ENCODE data around the gene HDAC4. TPM values are rescaled to one million over a fixed set of nuclear protein-coding genes. Genes with fewer than 3 reads are reported as not detected.

The HDAC4 gene
- total RNA-seq, 1 experiment from 2014 or later: 61.5 TPM

- POLR2A ChIA-PET (ENCODE audit: unreplicated experiment): no interaction called here
- Histone ChIP-seq H3K4me2 (no peak overlapping the region), H3K27ac (no peak overlapping the region), H3K36me3 (ENCODE audit: low read depth) (no peaks in the 10 kb centered on the region; the same call in 1 of the 2 replicates), H3F3A (ENCODE audit: insufficient read depth, low read depth) (peaks cover 10% of the 10 kb centered on the region), H4K20me1 (ENCODE audit: insufficient read depth) (peaks cover 3% of the 10 kb centered on the region; the same call in 1 of the 2 replicates), H3K79me2 (ENCODE audit: low read depth) (no peaks in the 10 kb centered on the region), H2AFZ (no peak overlapping the region), H3K9me2 (ENCODE audit: insufficient read depth) (no peaks in the 10 kb centered on the region), H3K9me3 (ENCODE audit: insufficient read depth, low read depth) (no peaks in the 10 kb centered on the region), H3K4me3 (no peak overlapping the region), H3K4me1 (replicated peaks; ENCODE audit: insufficient read depth) (peaks cover 10% of the 10 kb centered on the region), H3K27me3 (ENCODE audit: insufficient read depth, low read depth) (no peaks in the 10 kb centered on the region)
- CTCF ChIA-PET: no interaction called here
- BruUV-seq (replicated peaks): no TSS peak
- no peak for TF ChIP-seq EZH2 (IDR thresholded peaks at IDR 0.05; ENCODE audit: low read depth)
- TF ChIP-seq, protein P1, sequence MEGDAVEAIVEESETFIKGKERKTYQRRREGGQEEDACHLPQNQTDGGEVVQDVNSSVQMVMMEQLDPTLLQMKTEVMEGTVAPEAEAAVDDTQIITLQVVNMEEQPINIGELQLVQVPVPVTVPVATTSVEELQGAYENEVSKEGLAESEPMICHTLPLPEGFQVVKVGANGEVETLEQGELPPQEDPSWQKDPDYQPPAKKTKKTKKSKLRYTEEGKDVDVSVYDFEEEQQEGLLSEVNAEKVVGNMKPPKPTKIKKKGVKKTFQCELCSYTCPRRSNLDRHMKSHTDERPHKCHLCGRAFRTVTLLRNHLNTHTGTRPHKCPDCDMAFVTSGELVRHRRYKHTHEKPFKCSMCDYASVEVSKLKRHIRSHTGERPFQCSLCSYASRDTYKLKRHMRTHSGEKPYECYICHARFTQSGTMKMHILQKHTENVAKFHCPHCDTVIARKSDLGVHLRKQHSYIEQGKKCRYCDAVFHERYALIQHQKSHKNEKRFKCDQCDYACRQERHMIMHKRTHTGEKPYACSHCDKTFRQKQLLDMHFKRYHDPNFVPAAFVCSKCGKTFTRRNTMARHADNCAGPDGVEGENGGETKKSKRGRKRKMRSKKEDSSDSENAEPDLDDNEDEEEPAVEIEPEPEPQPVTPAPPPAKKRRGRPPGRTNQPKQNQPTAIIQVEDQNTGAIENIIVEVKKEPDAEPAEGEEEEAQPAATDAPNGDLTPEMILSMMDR (conservative IDR thresholded peaks at IDR 0.05): no peak
- DNase-seq: no peak
- intact Hi-C loops (cut with micrococcal nuclease; ENCODE audit: unreplicated experiment): no loop called here
Measured at GRCh38 chr2:239067196-239067865, 333.5 kb downstream of the HDAC4 start.

DNA sequence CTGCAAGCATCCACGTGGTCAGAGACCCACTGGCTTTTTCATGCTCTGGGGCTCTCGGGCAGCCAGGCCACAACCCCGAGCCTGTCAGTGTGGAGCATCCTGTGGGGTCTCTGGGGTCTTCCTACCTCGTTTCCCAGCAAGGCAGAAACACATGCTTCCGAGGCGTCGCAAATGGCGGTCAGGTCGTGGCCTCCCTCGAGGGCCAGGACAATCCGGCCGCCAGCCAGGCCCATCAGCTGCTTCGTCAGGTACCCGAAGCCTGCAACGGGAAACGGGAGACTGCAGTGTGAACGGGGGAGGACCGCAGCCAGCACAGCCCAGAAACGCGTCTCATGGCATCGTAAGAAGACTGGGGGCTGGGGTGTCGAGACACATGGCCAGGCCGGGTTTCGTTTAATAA is 334.2 kb downstream of the HDAC4 start:
- no peaks in the 10 kb centered on the region for H3K79me2 ChIP-seq (ENCODE audit: low read depth)
- H3K36me3 ChIP-seq (ENCODE audit: low read depth): no peaks in the 10 kb centered on the region; the same call in 1 of the 2 replicates
- peaks cover 10% of the 10 kb centered on the region for H3F3A ChIP-seq (ENCODE audit: insufficient read depth, low read depth)
- DNase-seq: no peak
- no peak overlapping the region for H3K27ac ChIP-seq
- intact Hi-C loops (cut with micrococcal nuclease; ENCODE audit: unreplicated experiment): no loop called here
- H3K4me1 ChIP-seq (replicated peaks; ENCODE audit: insufficient read depth): peaks cover 10% of the 10 kb centered on the region
- H4K20me1 ChIP-seq (ENCODE audit: insufficient read depth): peaks cover 3% of the 10 kb centered on the region; the same call in 1 of the 2 replicates
- TF ChIP-seq, protein P1 (conservative IDR thresholded peaks at IDR 0.05): no peak
- no peak for TF ChIP-seq EZH2 (IDR thresholded peaks at IDR 0.05; ENCODE audit: low read depth)
- H3K4me3 ChIP-seq: no peak overlapping the region
- ChIA-PET POLR2A (ENCODE audit: unreplicated experiment) (no interaction called here), CTCF (no interaction called here)
- no peaks in the 10 kb centered on the region for H3K9me3 ChIP-seq (ENCODE audit: insufficient read depth, low read depth)
- no peak overlapping the region for H3K4me2 ChIP-seq
- H3K27me3 ChIP-seq (ENCODE audit: insufficient read depth, low read depth): no peaks in the 10 kb centered on the region
- H3K9me2 ChIP-seq (ENCODE audit: insufficient read depth): no peaks in the 10 kb centered on the region
- BruUV-seq (replicated peaks): no TSS peak
- no peak overlapping the region for H2AFZ ChIP-seq

- Histone ChIP-seq H2AFZ (no peak overlapping the region), H3F3A (ENCODE audit: insufficient read depth, low read depth) (peaks cover 10% of the 10 kb centered on the region), H3K27ac (no peak overlapping the region), H3K36me3 (ENCODE audit: low read depth) (no peaks in the 10 kb centered on the region; the same call in 1 of the 2 replicates), H4K20me1 (ENCODE audit: insufficient read depth) (peaks cover 3% of the 10 kb centered on the region; the same call in 1 of the 2 replicates), H3K79me2 (ENCODE audit: low read depth) (no peaks in the 10 kb centered on the region), H3K27me3 (ENCODE audit: insufficient read depth, low read depth) (no peaks in the 10 kb centered on the region), H3K4me3 (no peak overlapping the region), H3K4me2 (no peak overlapping the region), H3K9me2 (ENCODE audit: insufficient read depth) (no peaks in the 10 kb centered on the region), H3K9me3 (ENCODE audit: insufficient read depth, low read depth) (no peaks in the 10 kb centered on the region), H3K4me1 (replicated peaks; ENCODE audit: insufficient read depth) (peaks cover 10% of the 10 kb centered on the region)
- CTCF ChIA-PET: no interaction called here
- POLR2A ChIA-PET (ENCODE audit: unreplicated experiment): no interaction called here
- DNase-seq: no peak
- intact Hi-C loops (cut with micrococcal nuclease; ENCODE audit: unreplicated experiment): no loop called here
- BruUV-seq (replicated peaks): no TSS peak
- TF ChIP-seq EZH2 (IDR thresholded peaks at IDR 0.05; ENCODE audit: low read depth): no peak
Measured at GRCh38 chr2:239065962-239066361, 334.9 kb downstream of the HDAC4 start.
